Fibroblast of lung (primary cell): Measurements from ENCODE around the gene APH1A.
"Not testable (repeated sequence)": the region's sequence is repeated elsewhere in the genome, so short reads cannot be mapped to it uniquely, and the experiment has no call there.

Source experiments
- CTCF ChIP-seq, 2 donors: IDR thresholded peaks in 1 of 2; conservative IDR thresholded peaks in 1 of 2; 1 replicate in 1 of 2; 2 replicates in 1 of 2; pipeline ENCODE4 v1.5.1; 2011 to 2012; ENCODE audit warnings: low read length in 2 of 2, control low read depth in 1 of 2, inconsistent platforms in 1 of 2, low read depth in 1 of 2, mild to moderate bottlenecking in 1 of 2
- EZH2 ChIP-seq: IDR thresholded peaks from 2 replicates; pipeline ENCODE4 v1.5.1; 2012; ENCODE audit warnings: low read length, control low read depth, mild to moderate bottlenecking; ENCODE audit errors: missing control alignments

GRCh38 chr1:150314691-150315090, 45.9 kb upstream of the APH1A start:
- TF ChIP-seq CTCF (conservative IDR thresholded peaks at IDR 0.05 in 1 of 2, IDR thresholded peaks at IDR 0.05 in 1 of 2; ENCODE audit: low read depth in 1 of 2, low read length in 2 of 2); EZH2: not testable (repeated sequence)
